Measurements from ENCODE around the gene ADAM12.

The ADAM12 gene

GRCh38 chr10:126270111-126270510 lies 118.2 kb downstream of the ADAM12 start:
- no peaks in the 10 kb centered on the region for H3K27me3 ChIP-seq (ENCODE audit: control insufficient read depth, insufficient read depth, low read length)
- H3K9me3 ChIP-seq (ENCODE audit: control insufficient read depth, insufficient read depth, low read length), result no peaks in the 10 kb centered on the region
- H3K4me1 ChIP-seq (ENCODE audit: control insufficient read depth, insufficient read depth, low read length), result no peaks in the 10 kb centered on the region
- no peaks in the 10 kb centered on the region for H3K36me3 ChIP-seq (ENCODE audit: control insufficient read depth, insufficient read depth, low read length)
- H3K9ac ChIP-seq (ENCODE audit: low read depth, low read length), result no peak overlapping the region
- no peak overlapping the region for H3K4me3 ChIP-seq (ENCODE audit: low read depth, low read length)

- no peaks in the 10 kb centered on the region for H3K9me3 ChIP-seq (ENCODE audit: control insufficient read depth, insufficient read depth, low read length)
Observed at GRCh38 chr10:126268013-126268920, 120.0 kb downstream of the ADAM12 start.

GRCh38 chr10:126264102-126265018 lies 123.9 kb downstream of the ADAM12 start:
- peaks cover 6% of the 10 kb centered on the region for H3K4me1 ChIP-seq (ENCODE audit: control insufficient read depth, insufficient read depth, low read length)
- H3K9me3 ChIP-seq (ENCODE audit: control insufficient read depth, insufficient read depth, low read length), result no peaks in the 10 kb centered on the region
- H3K9ac ChIP-seq (ENCODE audit: low read depth, low read length), result no peak overlapping the region
- no peak overlapping the region for H3K4me3 ChIP-seq (ENCODE audit: low read depth, low read length)
- no peaks in the 10 kb centered on the region for H3K27me3 ChIP-seq (ENCODE audit: control insufficient read depth, insufficient read depth, low read length)
- H3K36me3 ChIP-seq (ENCODE audit: control insufficient read depth, insufficient read depth, low read length), result no peaks in the 10 kb centered on the region

More at GRCh38 chr10:126268013-126268920, 120.0 kb downstream of the ADAM12 start:
- H3K27me3 ChIP-seq (ENCODE audit: control insufficient read depth, insufficient read depth, low read length), result no peaks in the 10 kb centered on the region
- no peak overlapping the region for H3K9ac ChIP-seq (ENCODE audit: low read depth, low read length)
- H3K36me3 ChIP-seq (ENCODE audit: control insufficient read depth, insufficient read depth, low read length), result no peaks in the 10 kb centered on the region
- H3K4me1 ChIP-seq (ENCODE audit: control insufficient read depth, insufficient read depth, low read length), result no peaks in the 10 kb centered on the region
- no peak overlapping the region for H3K4me3 ChIP-seq (ENCODE audit: low read depth, low read length)

GRCh38 chr10:126263006-126263676 lies 125.1 kb downstream of the ADAM12 start:
- Histone ChIP-seq H3K36me3 (ENCODE audit: control insufficient read depth, insufficient read depth, low read length) (no peaks in the 10 kb centered on the region), H3K27me3 (ENCODE audit: control insufficient read depth, insufficient read depth, low read length) (no peaks in the 10 kb centered on the region), H3K4me3 (ENCODE audit: low read depth, low read length) (no peak overlapping the region), H3K9me3 (ENCODE audit: control insufficient read depth, insufficient read depth, low read length) (no peaks in the 10 kb centered on the region), H3K9ac (ENCODE audit: low read depth, low read length) (no peak overlapping the region), H3K4me1 (ENCODE audit: control insufficient read depth, insufficient read depth, low read length) (peaks cover 6% of the 10 kb centered on the region)

GRCh38 chr10:126262233-126262838 lies 125.9 kb downstream of the ADAM12 start:
- Histone ChIP-seq H3K27me3 (ENCODE audit: control insufficient read depth, insufficient read depth, low read length) (no peaks in the 10 kb centered on the region), H3K4me1 (ENCODE audit: control insufficient read depth, insufficient read depth, low read length) (peaks cover 6% of the 10 kb centered on the region), H3K36me3 (ENCODE audit: control insufficient read depth, insufficient read depth, low read length) (no peaks in the 10 kb centered on the region), H3K9ac (ENCODE audit: low read depth, low read length) (no peak overlapping the region), H3K4me3 (ENCODE audit: low read depth, low read length) (no peak overlapping the region), H3K9me3 (ENCODE audit: control insufficient read depth, insufficient read depth, low read length) (no peaks in the 10 kb centered on the region)

GRCh38 chr10:126259760-126260479 lies 128.4 kb downstream of the ADAM12 start:
- no peak overlapping the region for H3K9ac ChIP-seq (ENCODE audit: low read depth, low read length)
- H3K9me3 ChIP-seq (ENCODE audit: control insufficient read depth, insufficient read depth, low read length), result no peaks in the 10 kb centered on the region
- H3K4me3 ChIP-seq (ENCODE audit: low read depth, low read length), result no peak overlapping the region
- H3K36me3 ChIP-seq (ENCODE audit: control insufficient read depth, insufficient read depth, low read length), result no peaks in the 10 kb centered on the region
- no peaks in the 10 kb centered on the region for H3K27me3 ChIP-seq (ENCODE audit: control insufficient read depth, insufficient read depth, low read length)
- H3K4me1 ChIP-seq (ENCODE audit: control insufficient read depth, insufficient read depth, low read length), result peaks cover 6% of the 10 kb centered on the region

GRCh38 chr10:126256864-126257263 lies 131.4 kb downstream of the ADAM12 start:
- H3K36me3 ChIP-seq (ENCODE audit: control insufficient read depth, insufficient read depth, low read length), result no peaks in the 10 kb centered on the region
- H3K9me3 ChIP-seq (ENCODE audit: control insufficient read depth, insufficient read depth, low read length), result no peaks in the 10 kb centered on the region
- H3K27me3 ChIP-seq (ENCODE audit: control insufficient read depth, insufficient read depth, low read length), result no peaks in the 10 kb centered on the region

GRCh38 chr10:126255313-126255712 lies 133.0 kb downstream of the ADAM12 start:
- H3K9me3 ChIP-seq (ENCODE audit: control insufficient read depth, insufficient read depth, low read length), result no peaks in the 10 kb centered on the region
- no peaks in the 10 kb centered on the region for H3K36me3 ChIP-seq (ENCODE audit: control insufficient read depth, insufficient read depth, low read length)
- no peaks in the 10 kb centered on the region for H3K27me3 ChIP-seq (ENCODE audit: control insufficient read depth, insufficient read depth, low read length)
- no peak overlapping the region for H3K4me3 ChIP-seq (ENCODE audit: low read depth, low read length)
- no peak overlapping the region for H3K9ac ChIP-seq (ENCODE audit: low read depth, low read length)
- H3K4me1 ChIP-seq (ENCODE audit: control insufficient read depth, insufficient read depth, low read length), result no peaks in the 10 kb centered on the region

More at GRCh38 chr10:126256864-126257263, 131.4 kb downstream of the ADAM12 start:
- no peak overlapping the region for H3K9ac ChIP-seq (ENCODE audit: low read depth, low read length)
- H3K4me3 ChIP-seq (ENCODE audit: low read depth, low read length), result no peak overlapping the region
- no peaks in the 10 kb centered on the region for H3K4me1 ChIP-seq (ENCODE audit: control insufficient read depth, insufficient read depth, low read length)

GRCh38 chr10:126253611-126253998 lies 134.7 kb downstream of the ADAM12 start:
- Histone ChIP-seq H3K9me3 (ENCODE audit: control insufficient read depth, insufficient read depth, low read length) (no peaks in the 10 kb centered on the region), H3K36me3 (ENCODE audit: control insufficient read depth, insufficient read depth, low read length) (no peaks in the 10 kb centered on the region), H3K4me3 (ENCODE audit: low read depth, low read length) (no peak overlapping the region), H3K4me1 (ENCODE audit: control insufficient read depth, insufficient read depth, low read length) (no peaks in the 10 kb centered on the region), H3K27me3 (ENCODE audit: control insufficient read depth, insufficient read depth, low read length) (no peaks in the 10 kb centered on the region), H3K9ac (ENCODE audit: low read depth, low read length) (no peak overlapping the region)

- no peak overlapping the region for H3K4me3 ChIP-seq (ENCODE audit: low read depth, low read length)
- no peak overlapping the region for H3K9ac ChIP-seq (ENCODE audit: low read depth, low read length)
- no peaks in the 10 kb centered on the region for H3K36me3 ChIP-seq (ENCODE audit: control insufficient read depth, insufficient read depth, low read length)
- H3K4me1 ChIP-seq (ENCODE audit: control insufficient read depth, insufficient read depth, low read length), result no peaks in the 10 kb centered on the region
- no peaks in the 10 kb centered on the region for H3K9me3 ChIP-seq (ENCODE audit: control insufficient read depth, insufficient read depth, low read length)
- H3K27me3 ChIP-seq (ENCODE audit: control insufficient read depth, insufficient read depth, low read length), result no peaks in the 10 kb centered on the region
Observed at GRCh38 chr10:126252884-126253610, 135.2 kb downstream of the ADAM12 start.

Measured in iPS-15b (cell line).